HepG2 (cell line): Measurements from ENCODE around the gene DSTN. TPM values are rescaled to one million over a fixed set of nuclear protein-coding genes. Genes with fewer than 3 reads are reported as not detected.

ENCODE experiments used
- KAT2B ChIP-seq: fragments of 150-350 bp; IDR thresholded peaks from 2 replicates; pipeline ENCODE4 v1.6.1; 2014; ENCODE audit warnings: low read depth, low read length, borderline replicate concordance
- NFE2L2 ChIP-seq: fragments of 150-350 bp; IDR thresholded peaks from 2 replicates; pipeline ENCODE4 v1.6.1; 2014; ENCODE audit warnings: low read length
- NFYC ChIP-seq: IDR thresholded peaks from 2 replicates; pipeline ENCODE4 v1.6.1; 2016; ENCODE audit warnings: missing genetic modification reagents, missing compliant biosample characterization
- PATZ1 ChIP-seq: sonication (generic); formaldehyde crosslinking; IDR thresholded peaks from 2 replicates; pipeline ENCODE4 v1.4.0; 2020; ENCODE audit warnings: missing genetic modification reagents
- SMAD9 ChIP-seq: sonication (generic); formaldehyde crosslinking; IDR thresholded peaks from 2 replicates; pipeline ENCODE4 v1.5.1; 2020; ENCODE audit warnings: mild to moderate bottlenecking, missing genetic modification reagents
- SNAPC2 ChIP-seq: sonication (generic); formaldehyde crosslinking; IDR thresholded peaks from 2 replicates; pipeline ENCODE4 v1.8.1; 2022; ENCODE audit warnings: mild to moderate bottlenecking, missing genetic modification reagents
- TCF7L2 ChIP-seq: IDR thresholded peaks from 2 replicates; pipeline ENCODE4 v1.6.1; 2011; ENCODE audit warnings: mild to moderate bottlenecking, low read depth, low read length, moderate library complexity
- UBTF ChIP-seq: sonication (generic); formaldehyde crosslinking; IDR thresholded peaks from 2 replicates; pipeline ENCODE4 v1.4.0; 2020; ENCODE audit warnings: mild to moderate bottlenecking, missing genetic modification reagents
- ZNF17 ChIP-seq: sonication (generic); formaldehyde crosslinking; IDR thresholded peaks from 2 replicates; pipeline ENCODE4 v1.5.0; 2020; ENCODE audit warnings: mild to moderate bottlenecking, missing genetic modification reagents
- ZNF317 ChIP-seq: sonication (generic); formaldehyde crosslinking; IDR thresholded peaks from 2 replicates; pipeline ENCODE4 v1.5.0; 2020; ENCODE audit warnings: mild to moderate bottlenecking, missing genetic modification reagents
- ZNF407 ChIP-seq: sonication (generic); formaldehyde crosslinking; IDR thresholded peaks from one replicate; pipeline ENCODE4 v1.5.1; 2020; ENCODE audit warnings: mild to moderate bottlenecking, missing genetic modification reagents; ENCODE audit errors: not compliant biosample characterization
- ZNF484 ChIP-seq: sonication (generic); formaldehyde crosslinking; IDR thresholded peaks from 2 replicates; pipeline ENCODE4 v1.5.1; 2020; ENCODE audit warnings: mild to moderate bottlenecking, low read depth, missing genetic modification reagents, borderline replicate concordance
- ZNF501 ChIP-seq: sonication (generic); formaldehyde crosslinking; IDR thresholded peaks from 2 replicates; pipeline ENCODE4 v1.5.1; 2020; ENCODE audit warnings: mild to moderate bottlenecking, moderate library complexity, missing genetic modification reagents
- ZNF510 ChIP-seq: sonication (generic); formaldehyde crosslinking; IDR thresholded peaks from 2 replicates; pipeline ENCODE4 v1.4.0; 2020; ENCODE audit warnings: low read depth, mild to moderate bottlenecking, missing genetic modification reagents
- ZNF547 ChIP-seq: sonication (generic); formaldehyde crosslinking; IDR thresholded peaks from 2 replicates; pipeline ENCODE4 v1.5.1; 2020; ENCODE audit warnings: mild to moderate bottlenecking, missing genetic modification reagents
- ZNF720 ChIP-seq: sonication (generic); formaldehyde crosslinking; IDR thresholded peaks from 2 replicates; pipeline ENCODE4 v1.4.0; 2020; ENCODE audit warnings: missing genetic modification reagents
- ZNF768 ChIP-seq: sonication (generic); formaldehyde crosslinking; IDR thresholded peaks from 2 replicates; pipeline ENCODE4 v1.4.0; 2020; ENCODE audit warnings: missing genetic modification reagents
- polyA plus RNA-seq, 8 experiments: library from polyadenylated mRNA; depleted of rRNA in 3 of 8; stranded (reverse) in 7 of 8; unstranded in 1 of 8; fragments of >200 nt; fragmentation: Illumina TruSeq in 4 of 8; extraction: Trizol in 4 of 8; gene quantifications; 2 replicates each; pipeline versions ENCODE4 v1.2.1 to v1.2.3, GENCODE V29; 2011 to 2016; ENCODE audit warnings: low read depth in 4 of 8, missing spikeins in 1 of 8, mixed read lengths in 1 of 8; ENCODE audit not compliant: insufficient read depth in 1 of 8
- total RNA-seq, 5 experiments: library from RNA; depleted of rRNA; stranded (reverse); fragments of >200 nt; fragmentation: Illumina TruSeq; extraction: Trizol; gene quantifications; 2 replicates each; pipeline ENCODE4 v1.2.3, GENCODE V29; 2016; ENCODE audit warnings: low read depth in 1 of 5

Gene DSTN
- total and polyA plus RNA-seq, 2 of the 13 experiments (the other 11 are each of a cell fraction or from before 2014, with no cell fraction given) = 27.6 to 106 TPM

- no peak for TF ChIP-seq ZNF484 (CRISPR knock-in tag)
- TF ChIP-seq ZNF17 (CRISPR knock-in tag) = no peak
- TF ChIP-seq ZNF510 (CRISPR knock-in tag) = no peak
- no peak for TF ChIP-seq NFYC
- TF ChIP-seq TCF7L2 = no peak
- TF ChIP-seq ZNF317 (CRISPR knock-in tag) = no peak
- TF ChIP-seq UBTF = peak; percentile 20; the same call in 1 of the 2 replicates
- no peak for TF ChIP-seq SMAD9
- no peak for TF ChIP-seq SNAPC2 (CRISPR knock-in tag)
- TF ChIP-seq ZNF407 (CRISPR knock-in tag) = no peak
- no peak for TF ChIP-seq ZNF720 (CRISPR knock-in tag)
- TF ChIP-seq NFE2L2 = no peak
- no peak for TF ChIP-seq KAT2B
- TF ChIP-seq ZNF501 (CRISPR knock-in tag) = 0 out of 2 replicates have a peak, but pooled peaks have one; percentile 58
- no peak for TF ChIP-seq PATZ1 (CRISPR knock-in tag)
- TF ChIP-seq ZNF768 = no peak
- no peak for TF ChIP-seq ZNF547 (CRISPR knock-in tag)
These were observed 76.5 kb downstream of the DSTN start (continued) for GRCh38 chr20:17646209-17646960.
